Left colon (tissue), 2 donors: ENCODE data around the gene C19orf18. TPM values are rescaled to one million over a fixed set of nuclear protein-coding genes. Genes with fewer than 3 reads are reported as not detected.
"Not testable (repeated sequence)": the region's sequence is repeated elsewhere in the genome, so short reads cannot be mapped to it uniquely, and the experiment has no call there.

Experiments
- ATAC-seq: fragments of 200-7000 bp; cut with Tn5 transposase; one replicate; pipeline ENCODE4 v1.9.1; 2020; ENCODE audit warnings: mild to moderate bottlenecking, moderate library complexity
- DNase-seq, 2 donors: peaks; one replicate each; pipeline ENCODE4 v3.0.0-alpha.2; 2020
- intact Hi-C, 2 donors: fragments of 100-400 bp; cut with DNase I in 1 of 2; cut with micrococcal nuclease in 1 of 2; formaldehyde crosslinking; loops; one replicate each; pipeline versions ENCODE4 v1.11.2 to v1.14.0; 2022; cut with DNase I, micrococcal nuclease
- total RNA-seq, 2 donors: library from RNA; stranded (reverse); fragmentation: NEBNext Ultra II Directional; extraction: Animal tissue kit (Norgen Biotek cat#: 25700); gene quantifications; one replicate each; pipeline ENCODE4 v1.2.1, GENCODE V29; 2021
- donor health status: DM: no; HTN: no; CAD: no.
- donor health status: DM: yes; HTN: yes; CAD: no.

Gene C19orf18
- total RNA-seq, 2 donors from 2014 or later, result 0.47 to 1.8 TPM

DNA sequence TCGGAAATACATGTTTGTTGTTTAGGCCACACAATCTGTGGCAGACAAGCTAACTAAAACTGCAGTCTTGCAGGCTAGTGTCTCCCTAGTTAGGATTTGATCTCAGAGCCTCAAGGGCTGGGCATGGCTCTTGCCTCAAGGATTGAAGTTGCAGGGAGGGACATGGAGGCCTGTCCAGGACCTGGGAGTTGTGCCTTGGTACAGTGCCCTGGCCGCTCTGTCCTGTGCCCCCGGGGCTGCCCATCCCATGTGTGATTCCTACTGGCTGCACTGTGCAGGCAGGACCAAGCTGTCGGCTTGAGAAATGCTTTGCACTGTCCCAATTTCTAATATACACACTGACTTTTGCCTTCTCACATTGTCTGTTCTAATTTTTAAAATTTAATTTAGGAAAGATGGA lies 19.3 kb downstream of the C19orf18 start:
- intact Hi-C loops, result no loop called here
- ATAC-seq (no peak), DNase-seq (no peak)

- intact Hi-C loops, result no loop called here
- DNase-seq, result no peak
- ATAC-seq, result no peak
Observed at GRCh38 chr19:57949702-57950101, 24.6 kb downstream of the C19orf18 start.

- intact Hi-C loops, result no loop called here
- ATAC-seq, result no peak
- no peak for DNase-seq
Observed at GRCh38 chr19:57949296-57949695, 25.0 kb downstream of the C19orf18 start.

- intact Hi-C loops, result no loop called here
- peak; percentile 95 to 96 for DNase-seq
- peak; percentile 99 for ATAC-seq
Observed at GRCh38 chr19:57947419-57948134, 26.8 kb downstream of the C19orf18 start, which contains the start of gene ZNF256. ZNF256 (minus strand) TSS chr19:57947706; CDS start chr19:57947474, 232 bp downstream.

DNA sequence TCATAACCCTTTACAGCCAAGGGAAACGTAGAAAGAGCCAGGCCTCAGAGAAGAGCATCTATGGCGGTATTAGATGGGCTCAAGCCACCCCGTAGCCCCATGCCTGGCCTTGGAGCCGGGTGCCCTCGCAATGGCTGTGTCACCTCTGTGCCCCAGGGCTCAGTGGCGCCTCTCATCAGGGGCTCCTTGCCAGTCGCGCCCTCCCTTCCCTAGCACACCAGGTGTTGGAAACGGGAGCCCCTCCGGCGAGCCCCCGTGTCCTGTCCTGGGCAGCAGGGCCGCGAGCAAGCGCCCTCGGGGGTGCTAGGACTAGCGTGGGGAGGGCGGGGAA lies 27.3 kb downstream of the C19orf18 start:
- ATAC-seq, result peak; percentile 8
- intact Hi-C loops, result no loop called here
- no peak for DNase-seq

DNA sequence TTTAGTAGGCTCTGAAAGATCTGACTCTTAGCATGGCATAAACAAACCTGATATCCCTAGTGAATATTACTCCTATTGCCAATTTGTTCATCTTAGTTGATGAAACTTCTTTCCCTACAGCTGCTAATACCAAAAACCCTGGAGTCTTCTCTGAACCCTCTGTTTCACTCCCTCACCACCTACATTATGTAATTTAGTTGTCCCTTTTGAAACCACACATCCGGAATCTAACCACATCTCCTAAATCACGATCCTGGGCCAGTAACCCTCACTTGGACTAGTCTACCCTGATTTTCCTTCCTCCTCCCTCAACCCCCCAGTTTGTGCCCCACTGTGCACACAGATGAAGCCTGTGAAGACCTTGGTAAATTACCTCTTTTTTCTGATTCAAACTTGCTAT lies 28.0 kb downstream of the C19orf18 start:
- ATAC-seq (no peak), DNase-seq (no peak)
- intact Hi-C loops, result no loop called here

- intact Hi-C loops, result no loop called here
- DNase-seq (no peak), ATAC-seq (no peak)
Observed at GRCh38 chr19:57941593-57941992, 32.7 kb downstream of the C19orf18 start.

GRCh38 chr19:57935731-57936130 lies 38.6 kb downstream of the C19orf18 start:
- ATAC-seq, result no peak
- intact Hi-C loops, result no loop called here
- no peak for DNase-seq

- intact Hi-C loops, result no loop called here
- ATAC-seq, result peak; percentile 68
Observed at GRCh38 chr19:57934820-57935665, 39.3 kb downstream of the C19orf18 start, which contains the start of gene ZNF418. ZNF418 (minus strand) TSS chr19:57935402; CDS start chr19:57933822, 1,580 bp downstream.

GRCh38 chr19:57927587-57927986 lies 46.7 kb downstream of the C19orf18 start:
- intact Hi-C loops, result no loop called here
- DNase-seq, result no peak
- ATAC-seq, result no peak

More at GRCh38 chr19:57934820-57935665, 39.3 kb downstream of the C19orf18 start, which contains the start of gene ZNF418:
- peak; percentile 33 to 44 for DNase-seq

GRCh38 chr19:57916168-57916995 lies 58.0 kb downstream of the C19orf18 start, which contains the start of gene ZNF417:
ZNF417 (minus strand) TSS chr19:57916592; CDS start chr19:57916411, 181 bp downstream.
- ATAC-seq (peak; percentile 100), DNase-seq (peak; percentile 77 to 86)
- intact Hi-C loops, result not testable (repeated sequence)

DNA sequence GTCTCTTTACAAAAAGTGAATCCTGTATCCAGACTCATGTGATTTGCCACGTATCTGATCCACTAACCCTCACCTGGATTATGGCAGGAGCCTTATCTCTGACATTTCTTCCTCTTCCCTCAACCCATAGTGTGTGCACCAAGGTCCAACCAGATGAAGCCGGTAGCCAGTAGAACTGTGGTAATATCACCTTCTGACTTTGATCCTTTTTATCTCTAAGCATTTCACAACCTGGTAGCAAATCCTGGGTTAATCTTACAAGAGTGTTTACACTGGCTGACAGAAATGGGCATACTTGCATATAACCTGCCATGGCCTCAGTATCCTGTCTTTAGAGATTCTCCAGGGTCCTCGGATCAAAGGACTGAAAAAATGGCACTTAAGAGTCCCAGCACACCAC lies 59.8 kb downstream of the C19orf18 start:
- no peak for ATAC-seq
- DNase-seq, result no peak
- intact Hi-C loops, result no loop called here

Other genes with a start within 250 kb of the C19orf18 start
- gene ZNF671, start 246.9 kb downstream of the C19orf18 start, total RNA-seq, result 1 to 10 TPM; 2.2 to 3.1 TPM
- 10 to 100 TPM; 13.3 to 16.5 TPM for gene ZNF776, start 227.7 kb downstream of the C19orf18 start, total RNA-seq
- 10 to 100 TPM; 13.0 to 15.2 TPM for gene ZNF586, start 204.9 kb downstream of the C19orf18 start, total RNA-seq
- 10 to 100 TPM; 24.1 to 31.7 TPM for gene ZNF552, start 159.6 kb downstream of the C19orf18 start, total RNA-seq
- gene ZNF587B, start 144.2 kb downstream of the C19orf18 start, total RNA-seq, result 10 to 100 TPM; 13.0 to 22.4 TPM
- gene ZNF587, start 124.7 kb downstream of the C19orf18 start, total RNA-seq, result 10 to 100 TPM; 50.5 to 64.8 TPM
- 10 to 100 TPM; 14.6 to 15.4 TPM for gene ZNF814, start 85.5 kb downstream of the C19orf18 start, total RNA-seq
- gene ZNF417, start 57.9 kb downstream of the C19orf18 start, total RNA-seq, result 10 to 100 TPM; 12.3 TPM
- gene ZNF418, start 39.1 kb downstream of the C19orf18 start, total RNA-seq, result 1 to 10 TPM in 1 of 2 donors, under 1 TPM in 1; 0.98 to 2.1 TPM
- gene ZNF256, start 26.8 kb downstream of the C19orf18 start, total RNA-seq, result 1 to 10 TPM; 2.6 to 3.0 TPM
- gene ZNF606, start 28.3 kb upstream of the C19orf18 start, total RNA-seq, result 10 to 100 TPM; 10.4 to 13.5 TPM
- not detected for gene ZSCAN1, start 59.5 kb upstream of the C19orf18 start, total RNA-seq
- gene ZNF135, start 84.7 kb upstream of the C19orf18 start, total RNA-seq, result 1 to 10 TPM; 1.1 to 1.2 TPM
- gene ZSCAN18, start 123.7 kb upstream of the C19orf18 start, total RNA-seq, result 10 to 100 TPM; 19.8 to 22.6 TPM
- 1 to 10 TPM; 3.1 to 3.9 TPM for gene ZNF329, start 176.3 kb upstream of the C19orf18 start, total RNA-seq
- gene ZNF274, start 208.5 kb upstream of the C19orf18 start, total RNA-seq, result 10 to 100 TPM; 14.4 to 17.4 TPM